ENCODE results near the gene HECTD2.

Gene HECTD2

GRCh38 chr10:91549262-91549661 is 139.1 kb downstream of the HECTD2 start:
- Histone ChIP-seq H3K27ac (no peak overlapping the region), H3K4me3 (ENCODE audit: low read depth, low read length) (no peak overlapping the region), H3K36me3 (replicated peaks) (no peaks in the 10 kb centered on the region), H3K27me3 (replicated peaks) (no peaks in the 10 kb centered on the region)
- in situ Hi-C loops (cut with HindIII; ENCODE audit: low pct_ligation_motif_present, low sequenced_read_pairs) = no loop called here
- no peak for DNase-seq
- TF ChIP-seq, protein P1, sequence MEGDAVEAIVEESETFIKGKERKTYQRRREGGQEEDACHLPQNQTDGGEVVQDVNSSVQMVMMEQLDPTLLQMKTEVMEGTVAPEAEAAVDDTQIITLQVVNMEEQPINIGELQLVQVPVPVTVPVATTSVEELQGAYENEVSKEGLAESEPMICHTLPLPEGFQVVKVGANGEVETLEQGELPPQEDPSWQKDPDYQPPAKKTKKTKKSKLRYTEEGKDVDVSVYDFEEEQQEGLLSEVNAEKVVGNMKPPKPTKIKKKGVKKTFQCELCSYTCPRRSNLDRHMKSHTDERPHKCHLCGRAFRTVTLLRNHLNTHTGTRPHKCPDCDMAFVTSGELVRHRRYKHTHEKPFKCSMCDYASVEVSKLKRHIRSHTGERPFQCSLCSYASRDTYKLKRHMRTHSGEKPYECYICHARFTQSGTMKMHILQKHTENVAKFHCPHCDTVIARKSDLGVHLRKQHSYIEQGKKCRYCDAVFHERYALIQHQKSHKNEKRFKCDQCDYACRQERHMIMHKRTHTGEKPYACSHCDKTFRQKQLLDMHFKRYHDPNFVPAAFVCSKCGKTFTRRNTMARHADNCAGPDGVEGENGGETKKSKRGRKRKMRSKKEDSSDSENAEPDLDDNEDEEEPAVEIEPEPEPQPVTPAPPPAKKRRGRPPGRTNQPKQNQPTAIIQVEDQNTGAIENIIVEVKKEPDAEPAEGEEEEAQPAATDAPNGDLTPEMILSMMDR (IDR thresholded peaks at IDR 0.05; ENCODE audit: low read depth, low read length, missing control alignments) = no peak

DNA sequence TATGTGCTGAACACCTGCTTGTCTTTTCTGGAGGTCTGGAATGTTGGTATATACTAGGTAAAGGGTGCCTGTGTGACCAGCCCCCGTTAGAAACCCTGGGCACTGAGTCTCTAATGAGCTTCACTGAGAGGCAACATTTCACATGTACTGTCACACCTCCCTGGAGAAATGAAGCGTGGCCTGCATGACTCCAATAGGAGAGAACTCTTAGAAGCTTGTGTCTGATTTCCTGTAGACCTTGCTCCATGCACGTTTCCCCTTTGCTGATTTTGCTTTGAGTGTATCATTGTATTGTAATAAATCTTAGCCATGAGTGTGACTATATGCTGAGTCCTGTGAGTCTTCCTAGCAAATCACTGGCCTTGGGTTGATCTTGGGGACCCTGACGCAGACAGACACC is 139.9 kb downstream of the HECTD2 start:
- Histone ChIP-seq H3K36me3 (replicated peaks) (no peaks in the 10 kb centered on the region), H3K27ac (no peak overlapping the region), H3K4me3 (ENCODE audit: low read depth, low read length) (no peak overlapping the region), H3K27me3 (replicated peaks) (no peaks in the 10 kb centered on the region)
- in situ Hi-C loops (cut with HindIII; ENCODE audit: low pct_ligation_motif_present, low sequenced_read_pairs) = no loop called here
- DNase-seq = no peak
- TF ChIP-seq, protein P1 (IDR thresholded peaks at IDR 0.05; ENCODE audit: low read depth, low read length, missing control alignments) = no peak

DNA sequence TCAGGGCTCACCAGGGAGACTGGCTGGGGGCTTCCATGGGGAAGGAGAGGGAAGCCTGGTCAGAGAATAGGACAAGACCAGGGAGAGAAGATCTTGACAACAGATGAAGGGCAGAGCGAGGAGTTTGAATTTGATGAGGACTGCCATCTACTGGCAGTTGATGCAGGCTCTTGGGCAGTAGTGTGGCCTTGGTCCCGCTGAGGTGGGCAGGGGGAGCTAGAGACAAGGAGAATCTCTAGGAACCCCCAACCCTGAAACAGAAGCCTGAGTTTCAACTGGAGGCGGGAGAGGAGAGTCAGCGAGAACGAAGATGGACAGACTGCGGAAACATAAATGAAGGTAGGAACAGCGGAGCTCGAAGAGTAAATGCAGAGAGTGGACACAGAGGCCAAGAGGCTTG is 141.7 kb downstream of the HECTD2 start:
- no peaks in the 10 kb centered on the region for H3K27me3 ChIP-seq (replicated peaks)
- H3K36me3 ChIP-seq (replicated peaks) = no peaks in the 10 kb centered on the region
- TF ChIP-seq, protein P1 (IDR thresholded peaks at IDR 0.05; ENCODE audit: low read depth, low read length, missing control alignments) = peak; percentile 99
- peak; percentile 65 for DNase-seq
- H3K4me3 ChIP-seq (ENCODE audit: low read depth, low read length) = no peak overlapping the region
- no peak overlapping the region for H3K27ac ChIP-seq
- in situ Hi-C loops (cut with HindIII; ENCODE audit: low pct_ligation_motif_present, low sequenced_read_pairs) = no loop called here

- Histone ChIP-seq H3K27ac (no peak overlapping the region), H3K4me3 (ENCODE audit: low read depth, low read length) (no peak overlapping the region), H3K36me3 (replicated peaks) (no peaks in the 10 kb centered on the region), H3K27me3 (replicated peaks) (no peaks in the 10 kb centered on the region)
- in situ Hi-C loops (cut with HindIII; ENCODE audit: low pct_ligation_motif_present, low sequenced_read_pairs) = no loop called here
- TF ChIP-seq, protein P1 (IDR thresholded peaks at IDR 0.05; ENCODE audit: low read depth, low read length, missing control alignments) = peak; percentile 74
- no peak for DNase-seq
Measured at GRCh38 chr10:91552274-91553095, 142.3 kb downstream of the HECTD2 start.

GRCh38 chr10:91555455-91555854 is 145.3 kb downstream of the HECTD2 start:
- no peaks in the 10 kb centered on the region for H3K27me3 ChIP-seq (replicated peaks)
- TF ChIP-seq, protein P1 (IDR thresholded peaks at IDR 0.05; ENCODE audit: low read depth, low read length, missing control alignments) = no peak
- H3K36me3 ChIP-seq (replicated peaks) = no peaks in the 10 kb centered on the region
- H3K4me3 ChIP-seq (ENCODE audit: low read depth, low read length) = no peak overlapping the region
- in situ Hi-C loops (cut with HindIII; ENCODE audit: low pct_ligation_motif_present, low sequenced_read_pairs) = no loop called here
- H3K27ac ChIP-seq = no peak overlapping the region
- DNase-seq = no peak

Data from brain microvascular endothelial cell (primary cell).